ENCODE results near the gene CR1L.
"Not testable (repeated sequence)": the region's sequence is repeated elsewhere in the genome, so short reads cannot be mapped to it uniquely, and the experiment has no call there.

Gene CR1L

DNA sequence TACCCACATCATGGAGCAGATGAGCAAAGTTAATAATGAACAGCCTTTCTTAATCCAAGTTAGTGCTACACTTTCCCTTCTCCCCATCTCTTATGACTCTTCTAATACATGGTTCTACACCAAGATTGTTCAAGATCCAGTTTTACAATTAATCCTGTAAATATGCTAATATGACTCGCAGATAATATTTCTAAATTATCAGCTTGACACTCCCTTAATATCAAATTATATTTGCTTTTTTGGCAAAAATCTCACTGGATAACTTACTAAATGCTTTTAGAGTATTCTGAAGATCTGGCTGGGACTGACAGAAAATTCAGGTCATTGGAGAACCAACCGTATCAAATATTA is 24.4 kb upstream of the CR1L start:
- TF ChIP-seq, protein P1, sequence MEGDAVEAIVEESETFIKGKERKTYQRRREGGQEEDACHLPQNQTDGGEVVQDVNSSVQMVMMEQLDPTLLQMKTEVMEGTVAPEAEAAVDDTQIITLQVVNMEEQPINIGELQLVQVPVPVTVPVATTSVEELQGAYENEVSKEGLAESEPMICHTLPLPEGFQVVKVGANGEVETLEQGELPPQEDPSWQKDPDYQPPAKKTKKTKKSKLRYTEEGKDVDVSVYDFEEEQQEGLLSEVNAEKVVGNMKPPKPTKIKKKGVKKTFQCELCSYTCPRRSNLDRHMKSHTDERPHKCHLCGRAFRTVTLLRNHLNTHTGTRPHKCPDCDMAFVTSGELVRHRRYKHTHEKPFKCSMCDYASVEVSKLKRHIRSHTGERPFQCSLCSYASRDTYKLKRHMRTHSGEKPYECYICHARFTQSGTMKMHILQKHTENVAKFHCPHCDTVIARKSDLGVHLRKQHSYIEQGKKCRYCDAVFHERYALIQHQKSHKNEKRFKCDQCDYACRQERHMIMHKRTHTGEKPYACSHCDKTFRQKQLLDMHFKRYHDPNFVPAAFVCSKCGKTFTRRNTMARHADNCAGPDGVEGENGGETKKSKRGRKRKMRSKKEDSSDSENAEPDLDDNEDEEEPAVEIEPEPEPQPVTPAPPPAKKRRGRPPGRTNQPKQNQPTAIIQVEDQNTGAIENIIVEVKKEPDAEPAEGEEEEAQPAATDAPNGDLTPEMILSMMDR (conservative IDR thresholded peaks at IDR 0.05; ENCODE audit: control insufficient read depth, insufficient read depth, low read depth, low read length), result no peak
- no peak for DNase-seq (ENCODE audit: low read depth)
- no peak overlapping the region for H3K4me3 ChIP-seq (ENCODE audit: control insufficient read depth, low read depth, low read length)

DNA sequence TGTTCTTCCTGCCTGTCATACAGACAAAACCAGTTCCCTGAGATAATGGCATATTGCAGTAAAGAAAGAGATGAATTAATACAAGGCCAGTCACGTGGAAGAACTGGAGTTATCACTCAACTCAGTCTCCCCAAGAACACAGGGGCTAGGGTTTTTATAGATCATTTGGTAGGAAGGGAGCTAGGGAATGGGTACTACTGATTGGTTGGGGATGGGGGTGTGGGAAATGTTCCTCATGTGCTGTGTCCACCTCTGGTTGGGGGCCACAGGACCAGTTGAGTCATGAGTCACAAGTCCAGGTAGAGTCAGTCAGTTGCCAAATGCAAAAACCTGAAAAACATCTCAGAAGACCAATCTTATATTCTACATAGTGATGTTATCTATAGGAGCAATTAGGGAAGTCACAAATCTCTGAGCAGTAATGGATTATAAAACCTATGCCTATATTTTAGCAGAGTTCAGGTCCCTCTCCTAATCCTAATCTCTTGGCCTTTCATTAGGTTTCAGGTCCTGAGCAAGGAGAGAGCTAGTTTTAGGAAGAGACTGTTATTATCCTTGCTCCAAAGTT is 19.3 kb upstream of the CR1L start:
- not testable (repeated sequence) for DNase-seq (ENCODE audit: low read depth); H3K4me3 ChIP-seq (ENCODE audit: control insufficient read depth, low read depth, low read length)

DNA sequence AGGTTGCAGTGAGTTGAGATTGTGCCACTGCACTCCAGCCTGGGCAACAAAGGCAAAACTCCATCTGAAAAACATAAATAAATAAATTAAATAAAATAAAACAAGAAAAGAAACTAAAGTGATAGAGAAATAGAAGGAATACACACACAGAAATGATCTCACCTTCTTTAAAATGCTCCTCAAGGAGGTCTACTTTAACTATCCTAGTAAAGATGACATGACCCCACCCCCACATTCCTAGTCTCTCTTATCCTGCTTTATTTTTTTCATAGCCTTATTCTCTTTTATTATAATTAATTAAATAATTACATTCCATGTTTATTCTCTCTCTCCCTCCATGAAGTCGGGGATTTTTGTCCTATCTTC is 18.0 kb upstream of the CR1L start:
- TF ChIP-seq, protein P1 (conservative IDR thresholded peaks at IDR 0.05; ENCODE audit: control insufficient read depth, insufficient read depth, low read depth, low read length), result no peak
- DNase-seq (ENCODE audit: low read depth), result no peak
- H3K4me3 ChIP-seq (ENCODE audit: control insufficient read depth, low read depth, low read length), result no peak overlapping the region

DNA sequence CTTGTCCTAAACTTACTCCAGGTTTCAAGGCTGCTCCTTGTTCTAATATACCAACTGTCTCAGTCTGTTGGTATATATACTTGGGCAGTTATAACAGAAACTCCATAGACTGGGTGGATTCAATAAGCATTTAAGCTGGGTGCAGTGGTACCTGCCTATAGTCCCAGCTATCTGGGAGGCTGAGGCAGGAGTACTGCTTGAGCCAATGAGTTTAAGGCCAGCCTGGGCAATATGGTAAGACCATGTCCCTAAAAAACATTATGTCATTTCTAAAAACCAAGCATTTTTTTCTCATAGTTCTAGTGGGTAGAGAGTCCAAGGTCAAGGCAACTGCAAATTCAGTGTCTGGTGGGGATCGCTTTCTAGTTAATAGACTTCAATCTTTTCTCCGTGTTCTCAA is 17.4 kb upstream of the CR1L start:
- TF ChIP-seq, protein P1 (conservative IDR thresholded peaks at IDR 0.05; ENCODE audit: control insufficient read depth, insufficient read depth, low read depth, low read length), result no peak
- DNase-seq (ENCODE audit: low read depth), result no peak
- no peak overlapping the region for H3K4me3 ChIP-seq (ENCODE audit: control insufficient read depth, low read depth, low read length)

DNA sequence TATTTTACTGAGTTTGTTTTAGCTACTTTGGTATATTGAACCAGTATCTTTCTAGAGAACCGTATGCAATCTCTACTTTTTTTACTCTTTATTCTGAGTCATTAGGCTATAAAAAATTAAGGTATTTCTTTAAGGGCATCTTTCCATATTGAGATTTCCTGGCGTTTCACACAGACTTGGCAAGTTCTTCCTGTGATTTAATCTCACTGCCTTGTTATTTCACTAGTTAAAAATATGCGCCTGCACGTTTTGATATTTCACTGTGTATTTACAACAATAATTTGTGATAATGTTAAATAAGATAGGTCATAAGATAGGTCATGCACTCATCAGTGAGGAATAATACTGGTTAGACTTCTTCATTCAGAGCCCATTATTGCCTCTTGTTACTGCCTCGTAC is 16.2 kb upstream of the CR1L start:
- H3K4me3 ChIP-seq (ENCODE audit: control insufficient read depth, low read depth, low read length), result no peak overlapping the region
- TF ChIP-seq, protein P1 (conservative IDR thresholded peaks at IDR 0.05; ENCODE audit: control insufficient read depth, insufficient read depth, low read depth, low read length), result no peak
- DNase-seq (ENCODE audit: low read depth), result peak; percentile 7

DNA sequence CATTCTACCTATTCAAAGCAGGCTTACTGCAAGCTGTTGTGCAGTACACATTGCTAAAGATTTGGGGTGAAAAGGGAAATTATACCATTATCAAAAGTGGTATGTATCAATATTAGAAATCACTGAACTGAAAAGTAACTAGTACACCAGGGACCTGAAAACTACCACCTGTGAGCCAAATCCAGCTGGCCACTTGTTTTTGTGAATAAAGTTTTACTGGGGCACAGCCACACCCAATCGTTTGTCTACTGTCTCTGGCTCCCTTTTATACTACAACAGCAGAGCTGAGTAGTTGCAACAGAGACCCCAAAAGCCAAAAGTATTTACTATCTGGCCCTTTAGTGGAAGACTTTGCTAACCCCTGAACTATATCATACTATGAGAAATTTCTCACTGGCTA is 13.8 kb upstream of the CR1L start:
- no peak for DNase-seq (ENCODE audit: low read depth)
- H3K4me3 ChIP-seq (ENCODE audit: control insufficient read depth, low read depth, low read length), result no peak overlapping the region
- TF ChIP-seq, protein P1 (conservative IDR thresholded peaks at IDR 0.05; ENCODE audit: control insufficient read depth, insufficient read depth, low read depth, low read length), result no peak

DNA sequence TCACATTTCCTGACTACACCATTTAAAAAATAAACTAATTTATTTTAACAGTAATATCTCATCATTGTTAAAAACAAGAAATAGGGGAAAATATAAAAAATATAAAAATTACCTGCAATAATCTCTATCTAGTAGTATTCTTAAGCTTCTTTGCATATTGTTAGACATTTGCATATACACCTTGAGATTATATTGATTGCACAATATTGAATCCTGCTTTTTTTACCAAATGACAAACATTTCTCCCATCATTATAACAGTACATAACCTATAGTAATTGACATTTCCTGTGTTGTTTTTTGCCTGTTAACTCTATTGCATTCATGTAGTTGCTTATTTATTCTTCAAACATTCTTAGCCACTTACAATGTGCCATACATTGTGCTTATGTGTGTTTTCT is 11.7 kb upstream of the CR1L start:
- H3K4me3 ChIP-seq (ENCODE audit: control insufficient read depth, low read depth, low read length), result no peak overlapping the region
- DNase-seq (ENCODE audit: low read depth), result no peak
- TF ChIP-seq, protein P1 (conservative IDR thresholded peaks at IDR 0.05; ENCODE audit: control insufficient read depth, insufficient read depth, low read depth, low read length), result no peak

DNA sequence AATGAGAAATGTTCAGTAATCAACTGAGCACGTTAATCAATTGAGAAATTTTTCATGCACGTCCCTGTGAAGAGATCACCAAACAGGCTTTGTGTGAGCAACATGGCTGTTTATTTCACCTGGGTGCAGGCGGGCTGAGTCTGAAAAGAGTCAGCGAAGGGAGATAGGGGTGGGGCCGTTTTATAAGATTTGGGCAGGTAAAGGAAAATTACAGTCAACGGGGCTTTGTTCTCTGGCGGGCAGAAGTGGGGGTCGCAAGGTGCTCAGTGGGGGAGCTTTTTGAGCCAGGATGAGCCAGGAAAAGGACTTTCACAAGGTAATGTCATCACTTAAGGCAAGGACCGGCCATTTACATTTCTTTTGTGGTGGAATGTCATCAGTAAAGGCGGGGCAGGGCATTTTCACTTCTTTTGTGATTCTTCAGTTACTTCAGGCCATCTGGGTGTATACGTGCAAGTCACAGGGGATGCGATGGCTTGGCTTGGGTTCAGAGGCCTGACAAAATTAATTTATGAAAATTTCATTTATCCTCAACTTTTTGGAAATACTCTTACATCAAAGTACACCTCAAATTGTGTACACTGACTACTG is 11.1 kb upstream of the CR1L start:
- H3K4me3 ChIP-seq (ENCODE audit: control insufficient read depth, low read depth, low read length); DNase-seq (ENCODE audit: low read depth): not testable (repeated sequence)

DNA sequence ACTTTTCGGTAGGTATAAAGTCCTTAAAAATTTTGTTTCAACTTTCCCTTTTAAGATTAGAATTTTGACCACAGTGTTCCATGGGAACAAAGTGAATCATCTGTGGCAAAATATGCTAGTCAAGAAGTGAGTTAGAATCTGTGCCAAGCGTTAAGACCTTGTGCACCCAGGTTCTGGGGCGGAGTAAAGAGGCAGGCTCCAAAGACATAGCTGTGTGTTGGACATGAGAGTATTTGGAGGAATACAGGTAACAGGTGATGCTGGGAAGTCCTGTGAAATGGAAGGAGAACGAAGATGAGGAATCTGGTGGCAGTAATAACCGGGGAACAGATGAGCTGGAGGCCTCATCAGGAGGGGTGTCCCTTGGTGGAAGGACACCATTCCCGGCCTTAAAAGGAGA is 10.6 kb upstream of the CR1L start:
- DNase-seq (ENCODE audit: low read depth); H3K4me3 ChIP-seq (ENCODE audit: control insufficient read depth, low read depth, low read length): not testable (repeated sequence)

DNA sequence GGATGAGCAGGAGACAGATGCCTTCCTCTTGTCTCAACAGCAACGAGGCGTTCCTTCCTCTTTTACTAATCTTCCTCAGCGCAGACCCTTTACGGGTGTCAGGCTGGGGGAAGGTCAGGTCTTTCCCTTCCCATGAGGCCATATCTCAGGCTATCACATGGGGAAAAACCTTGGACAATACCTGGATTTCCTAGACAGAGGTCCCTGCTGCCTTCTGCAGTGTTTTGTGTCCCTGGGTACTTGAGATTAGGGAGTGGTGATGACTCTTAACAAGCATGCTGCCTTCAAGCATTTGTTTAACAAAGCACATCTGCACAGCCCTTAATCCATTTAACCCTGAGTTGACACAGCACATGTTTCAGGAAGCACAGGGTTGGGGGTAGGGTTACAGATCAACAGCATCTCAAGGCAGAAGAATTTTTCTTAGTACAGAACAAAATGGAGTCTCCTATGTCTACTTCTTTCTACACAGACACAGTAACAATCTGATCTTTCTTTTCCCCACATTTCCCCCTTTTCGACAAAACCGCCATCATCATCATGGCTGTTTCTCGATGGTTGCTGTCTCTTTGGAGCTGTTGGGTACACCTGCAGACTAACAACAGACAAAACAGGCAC is 9.3 kb upstream of the CR1L start:
- DNase-seq (ENCODE audit: low read depth); H3K4me3 ChIP-seq (ENCODE audit: control insufficient read depth, low read depth, low read length): not testable (repeated sequence)

DNA sequence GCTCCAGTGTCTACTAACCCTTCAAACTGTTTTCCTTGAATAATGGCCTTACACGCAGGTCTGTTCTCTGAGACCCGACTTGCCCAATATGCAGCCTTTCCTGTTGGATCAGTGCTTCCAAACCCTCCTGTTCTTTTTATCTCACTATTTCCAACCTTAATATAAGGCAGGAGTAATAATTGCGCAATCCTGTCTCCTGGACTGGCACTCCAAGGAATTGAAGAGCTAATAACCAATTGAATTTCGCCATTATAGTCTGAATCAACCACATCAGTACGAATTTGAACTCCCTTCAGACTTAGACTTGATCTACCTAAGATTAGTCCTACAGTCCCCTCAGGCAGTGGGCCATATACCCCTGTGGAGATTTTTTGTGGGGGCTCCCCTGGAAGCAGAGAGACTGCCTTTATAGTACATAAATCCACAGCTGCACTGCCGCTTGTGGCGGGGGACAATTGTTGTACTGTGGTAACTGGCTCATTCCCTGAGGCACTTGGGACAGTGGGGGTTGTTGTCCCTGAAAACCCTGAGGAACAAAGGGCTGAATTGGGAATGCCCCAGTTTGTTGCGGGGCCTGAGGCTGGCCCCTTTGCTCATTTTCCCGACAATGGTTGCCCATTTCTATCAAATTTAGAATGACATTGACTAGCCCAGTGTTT is 6.3 kb upstream of the CR1L start:
- DNase-seq (ENCODE audit: low read depth), result peak; percentile 6
- H3K4me3 ChIP-seq (ENCODE audit: control insufficient read depth, low read depth, low read length), result not testable (repeated sequence)
